ENCODE data around the gene MYEOV.

Gene MYEOV

GRCh38 chr11:69287968-69288882, 5.7 kb upstream of the MYEOV start:
- TF ChIP-seq CTCF (IDR thresholded peaks at IDR 0.05; ENCODE audit: borderline replicate concordance, insufficient read depth, low read depth, low read length), result no peak
- no peak overlapping the region for H3K4me3 ChIP-seq (ENCODE audit: low read depth, low read length)

- TF ChIP-seq CTCF (IDR thresholded peaks at IDR 0.05; ENCODE audit: borderline replicate concordance, insufficient read depth, low read depth, low read length), result no peak
Measured at GRCh38 chr11:69288883-69289242, 5.1 kb upstream of the MYEOV start.

GRCh38 chr11:69290806-69291205, 3.1 kb upstream of the MYEOV start:
- no peak for TF ChIP-seq CTCF (IDR thresholded peaks at IDR 0.05; ENCODE audit: borderline replicate concordance, insufficient read depth, low read depth, low read length)
- no peak overlapping the region for H3K4me3 ChIP-seq (ENCODE audit: low read depth, low read length)

More at GRCh38 chr11:69288883-69289242, 5.1 kb upstream of the MYEOV start:
- no peak overlapping the region for H3K4me3 ChIP-seq (ENCODE audit: low read depth, low read length)

GRCh38 chr11:69291459-69292110, 2.4 kb upstream of the MYEOV start:
- no peak for TF ChIP-seq CTCF (IDR thresholded peaks at IDR 0.05; ENCODE audit: borderline replicate concordance, insufficient read depth, low read depth, low read length)

GRCh38 chr11:69292221-69292648, 1.7 kb upstream of the MYEOV start:
- H3K4me3 ChIP-seq (ENCODE audit: low read depth, low read length), result no peak overlapping the region
- TF ChIP-seq CTCF (IDR thresholded peaks at IDR 0.05; ENCODE audit: borderline replicate concordance, insufficient read depth, low read depth, low read length), result peak; percentile 96

More at GRCh38 chr11:69291459-69292110, 2.4 kb upstream of the MYEOV start:
- no peak overlapping the region for H3K4me3 ChIP-seq (ENCODE audit: low read depth, low read length)

GRCh38 chr11:69293087-69293486, 868 bp upstream of the MYEOV start:
- no peak overlapping the region for H3K4me3 ChIP-seq (ENCODE audit: low read depth, low read length)
- no peak for TF ChIP-seq CTCF (IDR thresholded peaks at IDR 0.05; ENCODE audit: borderline replicate concordance, insufficient read depth, low read depth, low read length)

Data from GM12875 (cell line).